Measurements from ENCODE around the gene RCN1.
"Not testable (repeated sequence)": the region's sequence is repeated elsewhere in the genome, so short reads cannot be mapped to it uniquely, and the experiment has no call there.

RCN1 gene

GRCh38 chr11:32113200-32113919 lies 22.5 kb downstream of the RCN1 start:
- Histone ChIP-seq H3K4me1 (ENCODE audit: insufficient read depth, low read length) (no peaks in the 10 kb centered on the region), H3K9me3 (ENCODE audit: control insufficient read depth, insufficient read depth, low read length) (no peaks in the 10 kb centered on the region), H3K9ac (ENCODE audit: low read depth, low read length) (no peak overlapping the region), H3K36me3 (ENCODE audit: insufficient read depth, low read length) (no peaks in the 10 kb centered on the region)

- no peak overlapping the region for H3K9ac ChIP-seq (ENCODE audit: low read depth, low read length)
- no peaks in the 10 kb centered on the region for H3K36me3 ChIP-seq (ENCODE audit: insufficient read depth, low read length)
- H3K9me3 ChIP-seq (ENCODE audit: control insufficient read depth, insufficient read depth, low read length) = no peaks in the 10 kb centered on the region
- no peaks in the 10 kb centered on the region for H3K4me1 ChIP-seq (ENCODE audit: insufficient read depth, low read length)
These were observed 23.0 kb downstream of the RCN1 start for GRCh38 chr11:32113920-32114203.

- Histone ChIP-seq H3K9ac (ENCODE audit: low read depth, low read length) (no peak overlapping the region), H3K9me3 (ENCODE audit: control insufficient read depth, insufficient read depth, low read length) (no peaks in the 10 kb centered on the region), H3K4me1 (ENCODE audit: insufficient read depth, low read length) (no peaks in the 10 kb centered on the region), H3K36me3 (ENCODE audit: insufficient read depth, low read length) (no peaks in the 10 kb centered on the region)
These were observed 24.6 kb downstream of the RCN1 start for GRCh38 chr11:32115446-32115845.

- Histone ChIP-seq H3K36me3 (ENCODE audit: insufficient read depth, low read length) (no peaks in the 10 kb centered on the region), H3K9me3 (ENCODE audit: control insufficient read depth, insufficient read depth, low read length) (no peaks in the 10 kb centered on the region), H3K4me1 (ENCODE audit: insufficient read depth, low read length) (no peaks in the 10 kb centered on the region), H3K9ac (ENCODE audit: low read depth, low read length) (no peak overlapping the region)
These were observed 25.8 kb downstream of the RCN1 start for GRCh38 chr11:32116668-32117067.

GRCh38 chr11:32118025-32118974 lies 27.4 kb downstream of the RCN1 start:
- Histone ChIP-seq H3K4me1 (ENCODE audit: insufficient read depth, low read length) (no peaks in the 10 kb centered on the region), H3K36me3 (ENCODE audit: insufficient read depth, low read length) (no peaks in the 10 kb centered on the region), H3K9ac (ENCODE audit: low read depth, low read length) (no peak overlapping the region), H3K9me3 (ENCODE audit: control insufficient read depth, insufficient read depth, low read length) (no peaks in the 10 kb centered on the region)

- H3K36me3 ChIP-seq (ENCODE audit: insufficient read depth, low read length); H3K4me1 ChIP-seq (ENCODE audit: insufficient read depth, low read length); H3K9me3 ChIP-seq (ENCODE audit: control insufficient read depth, insufficient read depth, low read length); H3K9ac ChIP-seq (ENCODE audit: low read depth, low read length): not testable (repeated sequence)
These were observed 28.3 kb downstream of the RCN1 start for GRCh38 chr11:32119139-32119538.

- H3K9me3 ChIP-seq (ENCODE audit: control insufficient read depth, insufficient read depth, low read length) = no peaks in the 10 kb centered on the region
- no peaks in the 10 kb centered on the region for H3K4me1 ChIP-seq (ENCODE audit: insufficient read depth, low read length)
- no peak overlapping the region for H3K9ac ChIP-seq (ENCODE audit: low read depth, low read length)
- no peaks in the 10 kb centered on the region for H3K36me3 ChIP-seq (ENCODE audit: insufficient read depth, low read length)
These were observed 30.1 kb downstream of the RCN1 start for GRCh38 chr11:32121012-32121411.

- H3K36me3 ChIP-seq (ENCODE audit: insufficient read depth, low read length) = no peaks in the 10 kb centered on the region
- H3K4me1 ChIP-seq (ENCODE audit: insufficient read depth, low read length) = no peaks in the 10 kb centered on the region
- H3K9me3 ChIP-seq (ENCODE audit: control insufficient read depth, insufficient read depth, low read length) = no peaks in the 10 kb centered on the region
- H3K9ac ChIP-seq (ENCODE audit: low read depth, low read length) = no peak overlapping the region
These were observed 31.3 kb downstream of the RCN1 start for GRCh38 chr11:32122200-32122599.

- Histone ChIP-seq H3K4me1 (ENCODE audit: insufficient read depth, low read length) (no peaks in the 10 kb centered on the region), H3K36me3 (ENCODE audit: insufficient read depth, low read length) (no peaks in the 10 kb centered on the region), H3K9ac (ENCODE audit: low read depth, low read length) (no peak overlapping the region), H3K9me3 (ENCODE audit: control insufficient read depth, insufficient read depth, low read length) (no peaks in the 10 kb centered on the region)
These were observed 40.4 kb downstream of the RCN1 start for GRCh38 chr11:32131321-32131720.

GRCh38 chr11:32136657-32137056 lies 45.8 kb downstream of the RCN1 start:
- no peaks in the 10 kb centered on the region for H3K4me1 ChIP-seq (ENCODE audit: insufficient read depth, low read length)
- H3K9ac ChIP-seq (ENCODE audit: low read depth, low read length) = no peak overlapping the region
- H3K36me3 ChIP-seq (ENCODE audit: insufficient read depth, low read length) = no peaks in the 10 kb centered on the region

GRCh38 chr11:32137263-32137662 lies 46.4 kb downstream of the RCN1 start:
- Histone ChIP-seq H3K9ac (ENCODE audit: low read depth, low read length) (no peak overlapping the region), H3K9me3 (ENCODE audit: control insufficient read depth, insufficient read depth, low read length) (no peaks in the 10 kb centered on the region), H3K36me3 (ENCODE audit: insufficient read depth, low read length) (no peaks in the 10 kb centered on the region), H3K4me1 (ENCODE audit: insufficient read depth, low read length) (no peaks in the 10 kb centered on the region)

More at GRCh38 chr11:32136657-32137056, 45.8 kb downstream of the RCN1 start:
- H3K9me3 ChIP-seq (ENCODE audit: control insufficient read depth, insufficient read depth, low read length) = no peaks in the 10 kb centered on the region

- no peaks in the 10 kb centered on the region for H3K4me1 ChIP-seq (ENCODE audit: insufficient read depth, low read length)
- H3K36me3 ChIP-seq (ENCODE audit: insufficient read depth, low read length) = no peaks in the 10 kb centered on the region
- H3K9me3 ChIP-seq (ENCODE audit: control insufficient read depth, insufficient read depth, low read length) = no peaks in the 10 kb centered on the region
- H3K9ac ChIP-seq (ENCODE audit: low read depth, low read length) = no peak overlapping the region
These were observed 47.0 kb downstream of the RCN1 start for GRCh38 chr11:32137869-32138268.

GRCh38 chr11:32138902-32139301 lies 48.0 kb downstream of the RCN1 start:
- H3K36me3 ChIP-seq (ENCODE audit: insufficient read depth, low read length) = no peaks in the 10 kb centered on the region
- no peaks in the 10 kb centered on the region for H3K4me1 ChIP-seq (ENCODE audit: insufficient read depth, low read length)
- H3K9me3 ChIP-seq (ENCODE audit: control insufficient read depth, insufficient read depth, low read length) = no peaks in the 10 kb centered on the region
- no peak overlapping the region for H3K9ac ChIP-seq (ENCODE audit: low read depth, low read length)

GRCh38 chr11:32139896-32140520 lies 49.1 kb downstream of the RCN1 start:
- Histone ChIP-seq H3K9ac (ENCODE audit: low read depth, low read length) (no peak overlapping the region), H3K4me1 (ENCODE audit: insufficient read depth, low read length) (no peaks in the 10 kb centered on the region), H3K9me3 (ENCODE audit: control insufficient read depth, insufficient read depth, low read length) (no peaks in the 10 kb centered on the region), H3K36me3 (ENCODE audit: insufficient read depth, low read length) (no peaks in the 10 kb centered on the region)

Measured in ES-I3 (cell line).